ENCODE measurements around the gene INKA1.
A peak's percentile ranks its signal among the peaks of the same experiment; 100 is the strongest.
"Not testable (repeated sequence)": the region's sequence is repeated elsewhere in the genome, so short reads cannot be mapped to it uniquely, and the experiment has no call there.

The INKA1 gene

GRCh38 chr3:49813497-49814174 lies 10.6 kb downstream of the INKA1 start, which contains the start of gene UBA7:
TSS of gene UBA7 (minus strand) at chr3:49813953. CDS start at chr3:49813787, 166 bp downstream.
- DNase-seq, result no peak

DNA sequence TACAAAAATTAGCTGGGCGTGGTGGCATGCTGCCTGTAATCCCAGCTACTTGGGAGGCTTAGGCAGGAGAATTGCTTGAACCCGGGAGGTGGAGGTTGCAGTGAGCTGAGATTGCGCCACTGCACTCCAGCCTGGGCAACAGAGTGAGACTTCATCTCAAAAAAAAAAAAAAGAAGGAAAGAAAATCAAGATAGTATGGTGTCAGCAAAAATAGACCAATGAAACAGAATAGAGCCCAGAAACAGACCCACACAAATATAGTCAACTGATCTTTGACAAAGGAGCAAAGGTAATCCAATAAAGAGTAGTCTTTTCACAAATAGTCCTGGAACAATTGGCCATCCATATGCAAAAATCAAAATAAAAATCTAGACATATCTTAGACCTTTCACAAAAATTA lies 20.1 kb downstream of the INKA1 start:
- DNase-seq, result not testable (repeated sequence)

GRCh38 chr3:49826016-49826415 lies 23.0 kb downstream of the INKA1 start:
- DNase-seq, result no peak

DNA sequence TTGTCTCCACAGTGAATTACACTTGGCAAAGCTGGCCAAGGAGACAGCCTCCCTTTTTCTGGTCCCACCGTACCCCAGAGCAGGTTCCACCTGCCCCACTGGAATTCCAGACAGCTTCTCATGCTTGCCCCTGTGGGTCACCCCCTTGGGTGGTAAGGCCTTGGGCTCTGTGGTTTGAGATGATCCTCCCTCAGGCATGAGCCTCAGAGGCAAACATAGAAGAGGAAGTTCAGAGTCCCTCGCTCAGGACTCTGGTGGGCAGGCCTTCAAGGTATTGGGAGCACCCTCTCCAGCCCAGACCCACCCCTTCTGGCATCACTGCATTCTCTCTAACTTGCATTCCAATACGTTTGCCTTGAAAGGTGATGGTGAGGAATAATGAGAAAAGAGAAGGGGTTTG lies 28.3 kb downstream of the INKA1 start:
- no peak for DNase-seq

- peak; percentile 31 for DNase-seq
These were observed 36.2 kb downstream of the INKA1 start for GRCh38 chr3:49839193-49839809.

DNA sequence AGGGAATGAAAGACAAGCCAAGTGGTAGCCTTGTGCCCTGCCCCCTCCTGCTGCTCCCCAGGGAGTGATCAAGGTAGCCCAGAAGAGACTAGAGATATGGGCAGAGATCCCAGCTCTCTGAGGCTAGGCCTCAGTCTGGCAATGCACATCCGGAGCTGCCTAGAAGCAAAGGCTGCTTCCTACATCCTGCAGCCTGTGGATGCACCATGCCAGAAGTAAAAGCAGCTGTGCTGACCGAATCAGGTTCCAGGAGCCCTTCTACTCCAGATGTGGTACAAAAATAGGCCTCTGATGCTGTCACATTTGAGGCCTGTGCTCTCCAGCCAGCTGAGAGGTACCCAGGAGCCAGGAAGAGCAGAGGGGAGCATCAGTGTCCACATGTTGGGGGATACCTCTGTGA lies 37.3 kb downstream of the INKA1 start:
- no peak for DNase-seq

DNA sequence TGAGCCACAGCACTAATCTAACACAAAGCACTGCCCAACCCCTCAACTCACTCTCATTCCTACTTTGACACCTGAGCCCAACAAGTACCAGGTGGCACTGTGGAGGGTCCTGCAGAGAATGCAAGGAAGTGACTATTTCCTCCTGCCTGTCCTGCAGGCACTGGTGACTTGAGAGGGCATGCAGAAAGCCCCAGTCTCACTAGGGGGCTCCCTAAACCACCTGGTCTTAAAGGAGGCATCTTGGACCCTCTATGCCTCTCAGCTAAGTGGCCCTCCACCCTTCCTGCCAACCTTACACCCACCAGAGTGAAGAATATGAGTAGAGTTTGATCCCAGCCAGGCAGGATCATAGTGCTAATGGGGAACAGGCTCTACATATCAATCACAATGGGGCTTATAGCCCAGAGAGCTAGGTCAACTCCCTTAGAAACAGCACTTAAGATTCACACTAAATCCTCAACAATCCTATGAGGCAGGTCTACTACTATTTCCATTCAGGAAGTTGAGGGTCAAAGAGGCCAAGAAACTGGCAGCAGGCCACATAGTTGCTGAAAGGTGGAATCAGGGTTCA lies 38.1 kb downstream of the INKA1 start:
- DNase-seq, result peak; percentile 0

DNA sequence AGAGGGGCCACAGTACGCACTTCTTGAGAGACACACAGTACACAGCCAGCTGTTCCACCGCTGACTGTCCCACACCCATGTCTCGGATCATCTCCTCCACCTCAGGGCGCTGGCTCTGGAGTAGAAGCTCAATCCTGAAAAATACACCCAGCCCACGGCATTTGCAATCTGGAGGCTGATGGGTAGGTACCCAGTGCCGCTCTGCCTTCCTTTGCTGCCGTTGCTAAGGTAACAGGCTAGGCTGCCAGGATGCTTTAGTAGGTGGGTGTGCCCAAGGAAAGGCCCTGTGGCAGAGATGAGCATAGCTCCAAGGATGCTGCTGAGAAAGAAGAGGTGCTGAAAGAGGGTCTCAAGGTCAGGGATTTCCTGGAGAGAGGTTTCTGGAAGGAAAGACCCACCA lies 38.7 kb downstream of the INKA1 start:
- DNase-seq, result no peak

DNA sequence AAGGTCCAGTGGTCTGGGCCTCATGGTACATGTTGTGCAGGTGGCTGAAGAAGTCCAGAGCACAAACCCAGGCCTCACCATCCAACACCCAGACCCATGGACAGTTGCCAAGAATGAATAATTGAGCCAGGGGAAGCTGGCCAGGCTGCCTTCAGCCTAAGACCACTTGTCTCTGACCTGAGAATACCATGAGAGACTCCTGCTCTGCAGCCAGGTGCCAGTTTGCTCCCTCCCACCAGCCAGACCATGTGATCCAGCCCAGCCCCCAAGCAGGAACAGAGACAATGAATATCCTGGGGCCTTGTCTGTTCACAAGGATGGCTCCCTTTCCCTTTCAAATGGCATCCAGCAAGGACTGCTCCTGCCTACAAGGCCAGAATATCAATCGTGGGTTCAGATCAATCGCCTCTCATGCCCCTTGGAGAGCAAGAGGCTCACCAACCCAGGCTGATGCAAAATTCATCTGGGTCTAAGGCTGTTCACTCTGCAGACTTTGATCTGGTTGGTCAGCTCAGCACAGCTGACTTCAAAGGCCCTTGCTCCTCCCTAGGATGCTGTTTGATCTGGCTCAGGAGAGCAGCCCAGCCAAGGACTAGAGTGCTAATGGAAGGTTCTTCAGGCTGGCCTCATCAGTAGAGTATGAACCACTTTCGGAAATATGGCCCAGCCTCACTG lies 39.9 kb downstream of the INKA1 start:
- no peak for DNase-seq

- DNase-seq, result no peak
These were observed 41.6 kb downstream of the INKA1 start for GRCh38 chr3:49844464-49845183.

DNA sequence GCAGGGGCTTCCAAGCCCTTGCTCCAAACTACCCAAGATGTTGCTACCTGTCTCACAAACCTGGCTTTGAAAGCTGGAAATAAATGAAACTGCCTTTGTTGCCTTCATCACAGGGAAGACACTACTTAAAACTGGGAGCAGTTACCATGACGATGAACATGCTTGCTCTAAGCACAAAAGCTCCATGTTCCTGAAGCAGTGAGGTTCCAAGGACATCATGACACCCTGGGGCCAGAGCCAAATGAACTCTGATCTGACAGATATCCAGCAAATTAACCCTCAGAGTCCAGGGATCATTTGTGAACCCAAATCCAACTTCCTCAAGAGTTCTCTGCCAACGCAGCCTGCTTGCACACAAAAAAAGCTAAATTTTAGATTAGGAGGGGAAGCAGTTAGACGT lies 42.6 kb downstream of the INKA1 start:
- DNase-seq, result no peak
